H7 (cell line): ENCODE measurements around the gene GTF3C2. TPM values are rescaled to one million over a fixed set of nuclear protein-coding genes. Genes with fewer than 3 reads are reported as not detected.
A peak's percentile ranks its signal among the peaks of the same experiment; 100 is the strongest.
"Not testable (repeated sequence)": the region's sequence is repeated elsewhere in the genome, so short reads cannot be mapped to it uniquely, and the experiment has no call there.

Experiments used
- DNase-seq: peaks from one replicate; pipeline ENCODE4 v3.0.0; 2012
- H3K27me3 ChIP-seq: 2 replicates; pipeline ENCODE4 v1.6.0; 2011; ENCODE audit warnings: mild to moderate bottlenecking, low read length; ENCODE audit not compliant: control insufficient read depth, insufficient read depth
- H3K36me3 ChIP-seq: replicated peaks from 2 replicates; pipeline ENCODE4 v1.5.1; 2011; ENCODE audit warnings: low read length; ENCODE audit not compliant: control insufficient read depth, insufficient read depth
- H3K4me3 ChIP-seq: 2 replicates; pipeline ENCODE4 v1.5.1; 2011; ENCODE audit warnings: low read depth, mild to moderate bottlenecking, control low read depth, low read length, moderate library complexity; ENCODE audit not compliant: insufficient read depth
- total RNA-seq: library from RNA; depleted of rRNA; stranded (reverse); fragments of >200 nt; shearing (Covaris generic); gene quantifications from 2 replicates; pipeline ENCODE4 v1.2.3, GENCODE V29; 2014

Gene GTF3C2
- total RNA-seq, 1 experiment from 2014 or later: 152 TPM

GRCh38 chr2:27303093-27304025, 53.2 kb downstream of the GTF3C2 start:
- Histone ChIP-seq H3K36me3 (no peaks in the 10 kb centered on the region), H3K4me3 (no peak overlapping the region), H3K27me3 (peaks cover 38% of the 10 kb centered on the region)
- peak; percentile 82 for DNase-seq

- H3K27me3 ChIP-seq: peaks cover 11% of the 10 kb centered on the region
- DNase-seq, H3K4me3 ChIP-seq, H3K36me3 ChIP-seq: not testable (repeated sequence)
Observed at GRCh38 chr2:27300606-27301005, 56.0 kb downstream of the GTF3C2 start.

GRCh38 chr2:27298391-27299080, 58.0 kb downstream of the GTF3C2 start:
- DNase-seq: no peak
- Histone ChIP-seq H3K27me3 (no peaks in the 10 kb centered on the region), H3K4me3 (no peak overlapping the region), H3K36me3 (no peaks in the 10 kb centered on the region)

- H3K27me3 ChIP-seq: no peaks in the 10 kb centered on the region
- H3K4me3 ChIP-seq: no peak overlapping the region
- H3K36me3 ChIP-seq: no peaks in the 10 kb centered on the region
- no peak for DNase-seq
Observed at GRCh38 chr2:27297195-27297594, 59.4 kb downstream of the GTF3C2 start.

- no peak for DNase-seq
- Histone ChIP-seq H3K36me3 (no peaks in the 10 kb centered on the region), H3K4me3 (no peak overlapping the region), H3K27me3 (no peaks in the 10 kb centered on the region)
Observed at GRCh38 chr2:27296481-27296880, 60.1 kb downstream of the GTF3C2 start.

GRCh38 chr2:27294928-27295327, 61.6 kb downstream of the GTF3C2 start:
- H3K27me3 ChIP-seq: no peaks in the 10 kb centered on the region
- no peak for DNase-seq
- no peak overlapping the region for H3K4me3 ChIP-seq
- H3K36me3 ChIP-seq: no peaks in the 10 kb centered on the region

- peak; percentile 68 for DNase-seq
- Histone ChIP-seq H3K4me3 (no peak overlapping the region), H3K27me3 (no peaks in the 10 kb centered on the region), H3K36me3 (no peaks in the 10 kb centered on the region)
Observed at GRCh38 chr2:27291865-27292264, 64.7 kb downstream of the GTF3C2 start.

- H3K36me3 ChIP-seq: no peaks in the 10 kb centered on the region
- no peak overlapping the region for H3K4me3 ChIP-seq
- H3K27me3 ChIP-seq: no peaks in the 10 kb centered on the region
- no peak for DNase-seq
Observed at GRCh38 chr2:27290549-27290948, 66.0 kb downstream of the GTF3C2 start.

- Histone ChIP-seq H3K4me3 (no peak overlapping the region), H3K27me3 (no peaks in the 10 kb centered on the region; the same call in 1 of the 2 replicates), H3K36me3 (no peaks in the 10 kb centered on the region)
- DNase-seq: no peak
Observed at GRCh38 chr2:27288610-27289009, 68.0 kb downstream of the GTF3C2 start.

- no peak overlapping the region for H3K4me3 ChIP-seq
- no peaks in the 10 kb centered on the region; the same call in 1 of the 2 replicates for H3K27me3 ChIP-seq
- H3K36me3 ChIP-seq: no peaks in the 10 kb centered on the region
- DNase-seq: no peak
Observed at GRCh38 chr2:27285481-27285880, 71.1 kb downstream of the GTF3C2 start.

GRCh38 chr2:27284996-27285395, 71.6 kb downstream of the GTF3C2 start:
- no peaks in the 10 kb centered on the region for H3K36me3 ChIP-seq
- H3K27me3 ChIP-seq: no peaks in the 10 kb centered on the region; the same call in 1 of the 2 replicates
- H3K4me3 ChIP-seq: no peak overlapping the region
- no peak for DNase-seq

GRCh38 chr2:27282892-27283291, 73.7 kb downstream of the GTF3C2 start:
- Histone ChIP-seq H3K4me3 (peak overlapping the region; percentile 13; the same call in 1 of the 2 replicates), H3K27me3 (no peaks in the 10 kb centered on the region; the same call in 1 of the 2 replicates), H3K36me3 (no peaks in the 10 kb centered on the region)
- no peak for DNase-seq

GRCh38 chr2:27281855-27282559, 74.6 kb downstream of the GTF3C2 start, which contains the start of gene TRIM54:
TRIM54 (plus strand) TSS chr2:27282429; CDS start chr2:27282732, 303 bp downstream.
- Histone ChIP-seq H3K27me3 (no peaks in the 10 kb centered on the region; the same call in 1 of the 2 replicates), H3K4me3 (peak within 1 kb of the TSS; percentile 13; the same call in 1 of the 2 replicates), H3K36me3 (no peaks in the 10 kb centered on the region)
- DNase-seq: no peak

- Histone ChIP-seq H3K27me3 (no peaks in the 10 kb centered on the region; the same call in 1 of the 2 replicates), H3K4me3 (no peak overlapping the region), H3K36me3 (no peaks in the 10 kb centered on the region)
- no peak for DNase-seq
Observed at GRCh38 chr2:27281442-27281841, 75.1 kb downstream of the GTF3C2 start.
